K562 (cell line): Measurements from ENCODE around the gene HELZ2. TPM values are rescaled to one million over a fixed set of nuclear protein-coding genes. Genes with fewer than 3 reads are reported as not detected.

Experiments used
- KDM2B ChIP-seq: fragments of 250-450 bp; sonication (Bioruptor Pico); IDR thresholded peaks from 2 replicates; pipeline ENCODE4 v1.8.0; 2021; ENCODE audit warnings: mild to moderate bottlenecking, moderate library complexity
- NR3C1 ChIP-seq: sonication (generic); formaldehyde crosslinking; IDR thresholded peaks from 2 replicates; pipeline ENCODE4 v1.8.1; 2022; ENCODE audit warnings: missing genetic modification reagents
- PPARD ChIP-seq: fragments of 250-450 bp; sonication (Bioruptor Pico); IDR thresholded peaks from 2 replicates; pipeline ENCODE4 v1.8.0; 2022; ENCODE audit warnings: inconsistent platforms, mild to moderate bottlenecking, moderate library complexity
- RNF2 ChIP-seq: sonication (generic); IDR thresholded peaks from 2 replicates; pipeline ENCODE4 v1.6.1; 2016
- SMARCC2 ChIP-seq: fragments of 450-650 bp; IDR thresholded peaks from 2 replicates; pipeline ENCODE4 v1.6.1; 2017; ENCODE audit warnings: antibody characterized with exemption, moderate library complexity, mild to moderate bottlenecking, low read depth
- TBL1XR1 ChIP-seq, 2 experiments: IDR thresholded peaks; 2 replicates each; pipeline ENCODE4 v1.6.1; 2012; ENCODE audit warnings: improper control_type of control experiment in 2 of 2, low read length in 2 of 2, mild to moderate bottlenecking in 1 of 2
- ZNF140 ChIP-seq: fragments of 250-450 bp; sonication (Bioruptor Pico); IDR thresholded peaks from 2 replicates; pipeline ENCODE4 v1.8.0; 2021; ENCODE audit warnings: moderate library complexity, mild to moderate bottlenecking, inconsistent platforms
- polyA plus RNA-seq, 8 experiments: library from polyadenylated mRNA; depleted of rRNA in 4 of 8; stranded (reverse) in 5 of 8; unstranded in 3 of 8; fragments of >200 nt; fragmentation: Nextera tagmentation in 2 of 8; fragmentation: Illumina TruSeq in 1 of 8; extraction: Ambion mirVana in 2 of 8; extraction: Trizol in 1 of 8; gene quantifications; 2 replicates each; pipeline versions ENCODE4 v1.2.1 to v1.2.3, GENCODE V29; 2011 to 2014; ENCODE audit warnings: inconsistent platforms in 1 of 8, missing spikeins in 1 of 8
- total RNA-seq, 7 experiments: library from RNA; depleted of rRNA in 6 of 7; stranded (reverse); fragments of >200 nt in 6 of 7; fragmentation: Illumina TruSeq in 2 of 7; extraction: Trizol in 2 of 7; gene quantifications; 2 replicates each; pipeline versions ENCODE4 v1.2.1 to v1.2.3, GENCODE V29; 2011 to 2021; ENCODE audit warnings: low replicate concordance in 1 of 7
- TF ChIP-seq, protein P1 (sequence below): fragments of 450-650 bp; IDR thresholded peaks from 2 replicates; pipeline ENCODE4 v1.6.1; 2016; ENCODE audit warnings: mild to moderate bottlenecking, moderate library complexity
- TF ChIP-seq, protein P2 (sequence below): fragments of 200-800 bp; sonication (Bioruptor generic); IDR thresholded peaks from 2 replicates; pipeline ENCODE4 v1.6.1; 2017; ENCODE audit warnings: missing genetic modification characterization, missing compliant biosample characterization
- TF ChIP-seq, protein P3 (sequence below): fragments of 450-650 bp; formaldehyde crosslinking; IDR thresholded peaks from 2 replicates; pipeline ENCODE4 v1.4.0; 2020; ENCODE audit warnings: mild to moderate bottlenecking, moderate library complexity
- TF ChIP-seq, protein P4 (sequence below), 2 experiments: fragments of 450-650 bp in 1 of 2; sonication (generic) in 1 of 2; formaldehyde crosslinking in 1 of 2; IDR thresholded peaks in 1 of 2; conservative IDR thresholded peaks in 1 of 2; 2 replicates each; pipeline versions ENCODE4 v1.6.1 to v1.8.1; 2016 to 2023; ENCODE audit warnings: mild to moderate bottlenecking in 2 of 2, moderate library complexity in 2 of 2, inconsistent platforms in 1 of 2, missing genetic modification reagents in 1 of 2

HELZ2 gene
- total and polyA plus RNA-seq, 9 of the 15 experiments (the other 6 are each of a cell fraction or from before 2014, with no cell fraction given) = 0.03 to 7.8 (median 2.9) TPM; not detected in 1

GRCh38 chr20:63567386-63568169 is 6.5 kb downstream of the HELZ2 start (continued):
- TF ChIP-seq, protein P1, sequence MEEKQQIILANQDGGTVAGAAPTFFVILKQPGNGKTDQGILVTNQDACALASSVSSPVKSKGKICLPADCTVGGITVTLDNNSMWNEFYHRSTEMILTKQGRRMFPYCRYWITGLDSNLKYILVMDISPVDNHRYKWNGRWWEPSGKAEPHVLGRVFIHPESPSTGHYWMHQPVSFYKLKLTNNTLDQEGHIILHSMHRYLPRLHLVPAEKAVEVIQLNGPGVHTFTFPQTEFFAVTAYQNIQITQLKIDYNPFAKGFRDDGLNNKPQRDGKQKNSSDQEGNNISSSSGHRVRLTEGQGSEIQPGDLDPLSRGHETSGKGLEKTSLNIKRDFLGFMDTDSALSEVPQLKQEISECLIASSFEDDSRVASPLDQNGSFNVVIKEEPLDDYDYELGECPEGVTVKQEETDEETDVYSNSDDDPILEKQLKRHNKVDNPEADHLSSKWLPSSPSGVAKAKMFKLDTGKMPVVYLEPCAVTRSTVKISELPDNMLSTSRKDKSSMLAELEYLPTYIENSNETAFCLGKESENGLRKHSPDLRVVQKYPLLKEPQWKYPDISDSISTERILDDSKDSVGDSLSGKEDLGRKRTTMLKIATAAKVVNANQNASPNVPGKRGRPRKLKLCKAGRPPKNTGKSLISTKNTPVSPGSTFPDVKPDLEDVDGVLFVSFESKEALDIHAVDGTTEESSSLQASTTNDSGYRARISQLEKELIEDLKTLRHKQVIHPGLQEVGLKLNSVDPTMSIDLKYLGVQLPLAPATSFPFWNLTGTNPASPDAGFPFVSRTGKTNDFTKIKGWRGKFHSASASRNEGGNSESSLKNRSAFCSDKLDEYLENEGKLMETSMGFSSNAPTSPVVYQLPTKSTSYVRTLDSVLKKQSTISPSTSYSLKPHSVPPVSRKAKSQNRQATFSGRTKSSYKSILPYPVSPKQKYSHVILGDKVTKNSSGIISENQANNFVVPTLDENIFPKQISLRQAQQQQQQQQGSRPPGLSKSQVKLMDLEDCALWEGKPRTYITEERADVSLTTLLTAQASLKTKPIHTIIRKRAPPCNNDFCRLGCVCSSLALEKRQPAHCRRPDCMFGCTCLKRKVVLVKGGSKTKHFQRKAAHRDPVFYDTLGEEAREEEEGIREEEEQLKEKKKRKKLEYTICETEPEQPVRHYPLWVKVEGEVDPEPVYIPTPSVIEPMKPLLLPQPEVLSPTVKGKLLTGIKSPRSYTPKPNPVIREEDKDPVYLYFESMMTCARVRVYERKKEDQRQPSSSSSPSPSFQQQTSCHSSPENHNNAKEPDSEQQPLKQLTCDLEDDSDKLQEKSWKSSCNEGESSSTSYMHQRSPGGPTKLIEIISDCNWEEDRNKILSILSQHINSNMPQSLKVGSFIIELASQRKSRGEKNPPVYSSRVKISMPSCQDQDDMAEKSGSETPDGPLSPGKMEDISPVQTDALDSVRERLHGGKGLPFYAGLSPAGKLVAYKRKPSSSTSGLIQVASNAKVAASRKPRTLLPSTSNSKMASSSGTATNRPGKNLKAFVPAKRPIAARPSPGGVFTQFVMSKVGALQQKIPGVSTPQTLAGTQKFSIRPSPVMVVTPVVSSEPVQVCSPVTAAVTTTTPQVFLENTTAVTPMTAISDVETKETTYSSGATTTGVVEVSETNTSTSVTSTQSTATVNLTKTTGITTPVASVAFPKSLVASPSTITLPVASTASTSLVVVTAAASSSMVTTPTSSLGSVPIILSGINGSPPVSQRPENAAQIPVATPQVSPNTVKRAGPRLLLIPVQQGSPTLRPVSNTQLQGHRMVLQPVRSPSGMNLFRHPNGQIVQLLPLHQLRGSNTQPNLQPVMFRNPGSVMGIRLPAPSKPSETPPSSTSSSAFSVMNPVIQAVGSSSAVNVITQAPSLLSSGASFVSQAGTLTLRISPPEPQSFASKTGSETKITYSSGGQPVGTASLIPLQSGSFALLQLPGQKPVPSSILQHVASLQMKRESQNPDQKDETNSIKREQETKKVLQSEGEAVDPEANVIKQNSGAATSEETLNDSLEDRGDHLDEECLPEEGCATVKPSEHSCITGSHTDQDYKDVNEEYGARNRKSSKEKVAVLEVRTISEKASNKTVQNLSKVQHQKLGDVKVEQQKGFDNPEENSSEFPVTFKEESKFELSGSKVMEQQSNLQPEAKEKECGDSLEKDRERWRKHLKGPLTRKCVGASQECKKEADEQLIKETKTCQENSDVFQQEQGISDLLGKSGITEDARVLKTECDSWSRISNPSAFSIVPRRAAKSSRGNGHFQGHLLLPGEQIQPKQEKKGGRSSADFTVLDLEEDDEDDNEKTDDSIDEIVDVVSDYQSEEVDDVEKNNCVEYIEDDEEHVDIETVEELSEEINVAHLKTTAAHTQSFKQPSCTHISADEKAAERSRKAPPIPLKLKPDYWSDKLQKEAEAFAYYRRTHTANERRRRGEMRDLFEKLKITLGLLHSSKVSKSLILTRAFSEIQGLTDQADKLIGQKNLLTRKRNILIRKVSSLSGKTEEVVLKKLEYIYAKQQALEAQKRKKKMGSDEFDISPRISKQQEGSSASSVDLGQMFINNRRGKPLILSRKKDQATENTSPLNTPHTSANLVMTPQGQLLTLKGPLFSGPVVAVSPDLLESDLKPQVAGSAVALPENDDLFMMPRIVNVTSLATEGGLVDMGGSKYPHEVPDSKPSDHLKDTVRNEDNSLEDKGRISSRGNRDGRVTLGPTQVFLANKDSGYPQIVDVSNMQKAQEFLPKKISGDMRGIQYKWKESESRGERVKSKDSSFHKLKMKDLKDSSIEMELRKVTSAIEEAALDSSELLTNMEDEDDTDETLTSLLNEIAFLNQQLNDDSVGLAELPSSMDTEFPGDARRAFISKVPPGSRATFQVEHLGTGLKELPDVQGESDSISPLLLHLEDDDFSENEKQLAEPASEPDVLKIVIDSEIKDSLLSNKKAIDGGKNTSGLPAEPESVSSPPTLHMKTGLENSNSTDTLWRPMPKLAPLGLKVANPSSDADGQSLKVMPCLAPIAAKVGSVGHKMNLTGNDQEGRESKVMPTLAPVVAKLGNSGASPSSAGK = no peak
- TF ChIP-seq, protein P2, sequence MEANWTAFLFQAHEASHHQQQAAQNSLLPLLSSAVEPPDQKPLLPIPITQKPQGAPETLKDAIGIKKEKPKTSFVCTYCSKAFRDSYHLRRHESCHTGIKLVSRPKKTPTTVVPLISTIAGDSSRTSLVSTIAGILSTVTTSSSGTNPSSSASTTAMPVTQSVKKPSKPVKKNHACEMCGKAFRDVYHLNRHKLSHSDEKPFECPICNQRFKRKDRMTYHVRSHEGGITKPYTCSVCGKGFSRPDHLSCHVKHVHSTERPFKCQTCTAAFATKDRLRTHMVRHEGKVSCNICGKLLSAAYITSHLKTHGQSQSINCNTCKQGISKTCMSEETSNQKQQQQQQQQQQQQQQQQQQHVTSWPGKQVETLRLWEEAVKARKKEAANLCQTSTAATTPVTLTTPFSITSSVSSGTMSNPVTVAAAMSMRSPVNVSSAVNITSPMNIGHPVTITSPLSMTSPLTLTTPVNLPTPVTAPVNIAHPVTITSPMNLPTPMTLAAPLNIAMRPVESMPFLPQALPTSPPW = peak; percentile 41; the same call in 1 of the 2 replicates
- TF ChIP-seq TBL1XR1 (IDR thresholded peaks at IDR 0.05; ENCODE audit: low read length in 2 of 2) (no peak), KDM2B (CRISPR knock-in tag) (no peak), SMARCC2 (no peak), ZNF140 (CRISPR knock-in tag) (no peak), NR3C1 (CRISPR knock-in tag) (0 out of 2 replicates have a peak, but pooled peaks have one; percentile 13), PPARD (CRISPR knock-in tag) (no peak), RNF2 (peak; percentile 53; the same call in 1 of the 2 replicates)
- TF ChIP-seq, protein P3, sequence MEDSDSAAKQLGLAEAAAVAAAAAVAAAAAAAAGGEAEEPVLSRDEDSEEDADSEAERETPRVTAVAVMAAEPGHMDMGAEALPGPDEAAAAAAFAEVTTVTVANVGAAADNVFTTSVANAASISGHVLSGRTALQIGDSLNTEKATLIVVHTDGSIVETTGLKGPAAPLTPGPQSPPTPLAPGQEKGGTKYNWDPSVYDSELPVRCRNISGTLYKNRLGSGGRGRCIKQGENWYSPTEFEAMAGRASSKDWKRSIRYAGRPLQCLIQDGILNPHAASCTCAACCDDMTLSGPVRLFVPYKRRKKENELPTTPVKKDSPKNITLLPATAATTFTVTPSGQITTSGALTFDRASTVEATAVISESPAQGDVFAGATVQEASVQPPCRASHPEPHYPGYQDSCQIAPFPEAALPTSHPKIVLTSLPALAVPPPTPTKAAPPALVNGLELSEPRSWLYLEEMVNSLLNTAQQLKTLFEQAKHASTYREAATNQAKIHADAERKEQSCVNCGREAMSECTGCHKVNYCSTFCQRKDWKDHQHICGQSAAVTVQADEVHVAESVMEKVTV = no peak
- TF ChIP-seq, protein P4, sequence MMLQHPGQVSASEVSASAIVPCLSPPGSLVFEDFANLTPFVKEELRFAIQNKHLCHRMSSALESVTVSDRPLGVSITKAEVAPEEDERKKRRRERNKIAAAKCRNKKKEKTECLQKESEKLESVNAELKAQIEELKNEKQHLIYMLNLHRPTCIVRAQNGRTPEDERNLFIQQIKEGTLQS (IDR thresholded peaks at IDR 0.05) = no peak
- TF ChIP-seq, protein P4 (CRISPR knock-in tag; conservative IDR thresholded peaks at IDR 0.05) = no peak
